Endothelial cell of umbilical vein (primary cell): ENCODE data around the gene C1orf35. TPM values are rescaled to one million over a fixed set of nuclear protein-coding genes. Genes with fewer than 3 reads are reported as not detected.
A peak's percentile ranks its signal among the peaks of the same experiment; 100 is the strongest.

ENCODE experiments used
- BruUV-seq: library from RNA; stranded (reverse); fragments of 400-500 nt; replicated peaks from 2 replicates; lab custom pipeline; 2021; lab: Mats Ljungman, UMichigan
- CTCF ChIA-PET: fragments of 300-600, 350-600 bp; sonication (Branson Sonifier 250); formaldehyde crosslinking; loops from one replicate; lab custom pipeline; 2021; ENCODE audit warnings: antibody characterized with exemption, inconsistent platforms; lab: Charles Lee
- POLR2A ChIA-PET: fragments of 300-600, 350-600 bp; sonication (Branson Sonifier 250); formaldehyde crosslinking; loops from one replicate; lab custom pipeline; 2021; ENCODE audit warnings: antibody characterized with exemption, inconsistent platforms; lab: Charles Lee
- DNase-seq: peaks from one replicate; pipeline ENCODE4 v3.0.0-alpha.2; 2011; ENCODE audit warnings: low read depth, low spot score
- FAIRE-seq: peaks from 2 replicates; lab custom pipeline; 2011; peaks lifted over from hg19 to GRCh38; lab: Jason Lieb, UNC
- H2AFZ ChIP-seq: 2 replicates; pipeline ENCODE4 v1.6.0; 2012; ENCODE audit warnings: low read depth, low read length, control low read depth, inconsistent platforms
- H3K27ac ChIP-seq: 2 replicates; pipeline ENCODE4 v1.5.1; 2011; ENCODE audit warnings: low read depth, mild to moderate bottlenecking, control low read depth, low read length, moderate library complexity; ENCODE audit not compliant: insufficient read depth
- H3K27me3 ChIP-seq, 2 experiments: 2 replicates each; pipeline versions ENCODE4 v1.6.0 to v1.6.1; 2011; ENCODE audit warnings: low read length in 2 of 2, mixed read lengths in 1 of 2; ENCODE audit not compliant: control insufficient read depth in 2 of 2, insufficient read depth in 2 of 2
- H3K36me3 ChIP-seq, 2 experiments: 2 replicates in 1 of 2; 3 replicates in 1 of 2; pipeline ENCODE4 v1.5.1; 2011; ENCODE audit warnings: low read length in 2 of 2, mild to moderate bottlenecking in 1 of 2, moderate library complexity in 1 of 2; ENCODE audit not compliant: control insufficient read depth in 2 of 2, insufficient read depth in 2 of 2; ENCODE audit errors: extremely low read depth in 1 of 2
- H3K4me1 ChIP-seq: 3 replicates; pipeline ENCODE4 v1.5.1; 2011; ENCODE audit warnings: mild to moderate bottlenecking, low read length; ENCODE audit not compliant: control insufficient read depth, insufficient read depth; ENCODE audit errors: extremely low read depth
- H3K4me2 ChIP-seq: 2 replicates; pipeline ENCODE4 v1.6.1; 2011; ENCODE audit warnings: low read length, control low read depth, mixed read lengths; ENCODE audit not compliant: insufficient read depth
- H3K4me3 ChIP-seq, 3 experiments: fragments of 200-600 bp in 1 of 3; sonication (generic), shearing (Covaris generic) in 1 of 3; replicated peaks in 1 of 3; 2 replicates each; pipeline ENCODE4 v1.5.1; 2011 to 2016; ENCODE audit warnings: control low read depth in 3 of 3, low read length in 3 of 3, mild to moderate bottlenecking in 2 of 3, inconsistent platforms in 1 of 3, low read depth in 1 of 3, moderate library complexity in 1 of 3; ENCODE audit not compliant: insufficient read depth in 1 of 3
- H3K79me2 ChIP-seq: 2 replicates; pipeline ENCODE4 v1.6.0; 2012; ENCODE audit warnings: low read length, inconsistent platforms; ENCODE audit not compliant: control insufficient read depth, insufficient read depth
- H3K9ac ChIP-seq: replicated peaks from 2 replicates; pipeline ENCODE3; 2011; ENCODE audit warnings: low read length, control low read depth; ENCODE audit not compliant: insufficient read depth; ENCODE audit errors: extremely low read depth
- H3K9me1 ChIP-seq: replicated peaks from 3 replicates; pipeline ENCODE4 v1.6.0; 2011; ENCODE audit warnings: mild to moderate bottlenecking, low read length; ENCODE audit not compliant: control insufficient read depth, insufficient read depth; ENCODE audit errors: extremely low read depth
- H3K9me3 ChIP-seq: replicated peaks from 2 replicates; pipeline ENCODE4 v1.5.1; 2012; ENCODE audit warnings: low read length, inconsistent platforms; ENCODE audit not compliant: control insufficient read depth, insufficient read depth
- H4K20me1 ChIP-seq: replicated peaks from 2 replicates; pipeline ENCODE3; 2011; ENCODE audit warnings: mild to moderate bottlenecking, low read length; ENCODE audit not compliant: control insufficient read depth, insufficient read depth; ENCODE audit errors: extremely low read depth
- FOS ChIP-seq: IDR thresholded peaks from 2 replicates; pipeline ENCODE4 v1.6.1; 2011; ENCODE audit warnings: mild to moderate bottlenecking, low read length, moderate library complexity, borderline replicate concordance; ENCODE audit not compliant: insufficient read depth
- POLR2A ChIP-seq: IDR thresholded peaks from 2 replicates; pipeline ENCODE4 v1.6.1; 2012; ENCODE audit warnings: low read depth, mild to moderate bottlenecking, control low read depth, low read length
- POLR2AphosphoS5 ChIP-seq: IDR thresholded peaks from 2 replicates; pipeline ENCODE4 v1.6.1; 2012; ENCODE audit warnings: low read depth, mild to moderate bottlenecking, control low read depth, low read length, moderate library complexity; ENCODE audit not compliant: insufficient read depth
- dilution Hi-C: fragments of 300-500 bp; cut with MboI; formaldehyde crosslinking; loops from one replicate; pipeline ENCODE4 v1.15.0; 2019; ENCODE audit warnings: low sequenced_read_pairs; ENCODE audit not compliant: extremely low pct_ligation_motif_present
- intact Hi-C: fragments of 100-400 bp; cut with micrococcal nuclease; formaldehyde crosslinking; loops from one replicate; pipeline ENCODE4 v1.10.0; 2022
- polyA plus RNA-seq, 4 experiments: library from polyadenylated mRNA; depleted of rRNA in 3 of 4; stranded (reverse) in 3 of 4; unstranded in 1 of 4; fragments of >200 nt; gene quantifications; 2 replicates each; pipeline versions ENCODE4 v1.2.1 to v1.2.3, GENCODE V29; 2011 to 2012; ENCODE audit warnings: missing spikeins in 1 of 4
- total RNA-seq: library from RNA; stranded (reverse); gene quantifications from 2 replicates; pipeline ENCODE4 v1.2.3, GENCODE V29; 2021
- TF ChIP-seq, protein P1 (sequence below), 2 donors: IDR thresholded peaks; 1 replicate in 1 of 2; 2 replicates in 1 of 2; pipeline ENCODE4 v1.5.1; 2011; ENCODE audit warnings: low read length in 2 of 2, mild to moderate bottlenecking in 2 of 2, moderate library complexity in 2 of 2, control low read depth in 1 of 2, inconsistent platforms in 1 of 2, low read depth in 1 of 2; ENCODE audit not compliant: insufficient read depth in 1 of 2; ENCODE audit errors: extremely low read depth in 1 of 2

Gene C1orf35
- total and polyA plus RNA-seq, 2 donors (not counting 3 experiments of a cell fraction or from before 2014, with no cell fraction given) = 19.9 to 21.7 TPM

DNA sequence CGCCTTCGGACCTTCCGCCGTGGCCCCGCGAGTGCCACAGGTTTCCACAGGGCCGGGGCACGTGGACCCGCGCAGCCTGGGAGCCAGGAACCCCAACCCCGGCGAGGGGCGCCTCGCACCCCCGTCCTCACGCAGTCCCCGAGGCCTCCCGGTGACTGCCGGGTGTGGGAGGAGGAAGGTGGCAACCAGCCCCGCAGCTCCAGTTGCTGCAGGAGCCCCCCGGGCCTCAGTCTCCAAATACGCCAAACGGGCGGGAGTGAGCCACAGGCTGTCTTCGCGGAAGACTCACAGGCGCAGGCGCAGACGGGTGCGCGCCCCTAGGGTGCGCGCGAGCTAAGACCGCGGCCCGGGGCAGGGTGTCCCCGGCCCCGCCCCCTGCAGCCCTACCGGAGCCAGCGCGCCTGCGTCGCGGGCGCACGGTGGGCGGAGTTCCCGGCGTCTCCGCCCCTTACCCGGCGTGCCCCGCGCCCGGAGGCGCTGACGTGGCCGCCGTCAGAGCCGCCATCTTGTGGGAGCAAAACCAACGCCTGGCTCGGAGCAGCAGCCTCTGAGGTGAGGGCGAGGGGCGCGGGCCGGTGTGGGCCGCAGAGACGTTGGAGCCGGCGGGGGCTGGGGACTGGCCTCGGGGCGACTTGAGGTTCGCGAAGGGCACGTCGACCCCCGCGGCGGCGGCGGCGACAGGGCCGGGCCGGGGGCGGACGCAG, 20.8 kb downstream of the C1orf35 start, which contains the start of gene ARF1:
Gene ARF1 (plus strand): TSS at position 495 of the 704 bp plus-strand sequence. CDS start 14,407 bp downstream, outside the sequence.
- FAIRE-seq (peak; percentile 93), DNase-seq (peak; percentile 94)
- H2AFZ ChIP-seq = peak within 1 kb of the TSS; percentile 83
- peak within 1 kb of the TSS; percentile 99 for H3K9ac ChIP-seq
- peak within 1 kb of the TSS; percentile 51 to 86 (median 73) for H3K4me3 ChIP-seq
- ChIA-PET CTCF (interaction anchor here (0.7 to 1.6 kb wide), 4 partner anchors 9 to 83 kb away, joined by 3 to 12 read pairs (median 4); no protein-coding TSS in a partner anchor), POLR2A (no interaction called here)
- H3K27me3 ChIP-seq = no peaks in the 10 kb centered on the region
- no peaks in the 10 kb centered on the region for H3K9me3 ChIP-seq
- peaks cover 62% of the 10 kb centered on the region for H3K79me2 ChIP-seq
- dilution Hi-C loops (no loop called here), intact Hi-C loops (loop anchor here (1.0 to 10.0 kb wide), 7 partner anchors 21 to 518 kb away; partner anchors contain the start of genes C1orf35, GUK1, JMJD4 and SNAP47)
- peaks cover 39% of the 10 kb centered on the region for H3K4me1 ChIP-seq
- peak; percentile 92 for TF ChIP-seq POLR2A
- no peak for TF ChIP-seq FOS
- peak; percentile 97 for TF ChIP-seq POLR2AphosphoS5
- TF ChIP-seq, protein P1, sequence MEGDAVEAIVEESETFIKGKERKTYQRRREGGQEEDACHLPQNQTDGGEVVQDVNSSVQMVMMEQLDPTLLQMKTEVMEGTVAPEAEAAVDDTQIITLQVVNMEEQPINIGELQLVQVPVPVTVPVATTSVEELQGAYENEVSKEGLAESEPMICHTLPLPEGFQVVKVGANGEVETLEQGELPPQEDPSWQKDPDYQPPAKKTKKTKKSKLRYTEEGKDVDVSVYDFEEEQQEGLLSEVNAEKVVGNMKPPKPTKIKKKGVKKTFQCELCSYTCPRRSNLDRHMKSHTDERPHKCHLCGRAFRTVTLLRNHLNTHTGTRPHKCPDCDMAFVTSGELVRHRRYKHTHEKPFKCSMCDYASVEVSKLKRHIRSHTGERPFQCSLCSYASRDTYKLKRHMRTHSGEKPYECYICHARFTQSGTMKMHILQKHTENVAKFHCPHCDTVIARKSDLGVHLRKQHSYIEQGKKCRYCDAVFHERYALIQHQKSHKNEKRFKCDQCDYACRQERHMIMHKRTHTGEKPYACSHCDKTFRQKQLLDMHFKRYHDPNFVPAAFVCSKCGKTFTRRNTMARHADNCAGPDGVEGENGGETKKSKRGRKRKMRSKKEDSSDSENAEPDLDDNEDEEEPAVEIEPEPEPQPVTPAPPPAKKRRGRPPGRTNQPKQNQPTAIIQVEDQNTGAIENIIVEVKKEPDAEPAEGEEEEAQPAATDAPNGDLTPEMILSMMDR (IDR thresholded peaks at IDR 0.05; ENCODE audit: extremely low read depth in 1 of 2, insufficient read depth in 1 of 2, low read depth in 1 of 2, low read length in 2 of 2) = no peak
- peak within 1 kb of the TSS; percentile 96 for H3K4me2 ChIP-seq
- peaks cover 4% of the 10 kb centered on the region for H4K20me1 ChIP-seq
- BruUV-seq = no TSS peak
- H3K27ac ChIP-seq = peak within 1 kb of the TSS; percentile 94
- no peaks in the 10 kb centered on the region for H3K36me3 ChIP-seq
- H3K9me1 ChIP-seq = no peaks in the 10 kb centered on the region
